ENCODE results near the gene RDH16.
A peak's percentile ranks its signal among the peaks of the same experiment; 100 is the strongest.

Gene RDH16

GRCh38 chr12:56957229-56958052 lies at the start of gene RDH16:
Gene RDH16 (minus strand): TSS chr12:56957608. CDS start chr12:56957462, 146 bp downstream.
- TF ChIP-seq CREB1 (IDR thresholded peaks at IDR 0.05; ENCODE audit: low read depth), result no peak
- no peak for TF ChIP-seq YY1 (IDR thresholded peaks at IDR 0.05; ENCODE audit: low read depth)
- TF ChIP-seq USF1 (IDR thresholded peaks at IDR 0.05), result no peak
- TF ChIP-seq REST (IDR thresholded peaks at IDR 0.05; ENCODE audit: low read depth), result no peak
- TF ChIP-seq FOXM1 (IDR thresholded peaks at IDR 0.05; ENCODE audit: borderline replicate concordance, low read depth), result no peak
- TF ChIP-seq EGR1 (IDR thresholded peaks at IDR 0.05), result no peak
- no peak for TF ChIP-seq ZBTB7A (IDR thresholded peaks at IDR 0.05; ENCODE audit: low read depth)
- TF ChIP-seq MAX (IDR thresholded peaks at IDR 0.05), result no peak
- TF ChIP-seq NFIC (IDR thresholded peaks at IDR 0.05), result no peak
- no peak for TF ChIP-seq CEBPB (IDR thresholded peaks at IDR 0.05)
- no peak for TF ChIP-seq TEAD4 (IDR thresholded peaks at IDR 0.05)
- no peak for TF ChIP-seq EP300 (IDR thresholded peaks at IDR 0.05; ENCODE audit: borderline replicate concordance)

GRCh38 chr12:57006809-57007475 lies 49.5 kb upstream of the RDH16 start:
- TF ChIP-seq YY1 (IDR thresholded peaks at IDR 0.05; ENCODE audit: low read depth) (no peak), TAF1 (IDR thresholded peaks at IDR 0.05; ENCODE audit: low read depth) (no peak), MAX (IDR thresholded peaks at IDR 0.05) (no peak), NFIC (IDR thresholded peaks at IDR 0.05) (no peak), CEBPB (IDR thresholded peaks at IDR 0.05) (no peak), USF1 (IDR thresholded peaks at IDR 0.05) (no peak), ZBTB7A (IDR thresholded peaks at IDR 0.05; ENCODE audit: low read depth) (no peak), REST (IDR thresholded peaks at IDR 0.05; ENCODE audit: low read depth) (no peak), CREB1 (IDR thresholded peaks at IDR 0.05; ENCODE audit: low read depth) (no peak)

GRCh38 chr12:57005980-57006808 lies 48.8 kb upstream of the RDH16 start, which contains the start of gene ZBTB39:
Gene ZBTB39 (minus strand): TSS chr12:57006546. CDS start chr12:57004917, 1,629 bp downstream.
- no peak for TF ChIP-seq FOXM1 (IDR thresholded peaks at IDR 0.05; ENCODE audit: borderline replicate concordance, low read depth)
- peak; percentile 43; the same call in 1 of the 2 replicates for TF ChIP-seq TAF1 (IDR thresholded peaks at IDR 0.05; ENCODE audit: low read depth)
- TF ChIP-seq ZBTB7A (IDR thresholded peaks at IDR 0.05; ENCODE audit: low read depth), result peak; percentile 80; the same call in 1 of the 2 replicates
- no peak for TF ChIP-seq CREB1 (IDR thresholded peaks at IDR 0.05; ENCODE audit: low read depth)
- TF ChIP-seq TCF12 (IDR thresholded peaks at IDR 0.05; ENCODE audit: low read depth), result no peak

- no peak for TF ChIP-seq NFIC (IDR thresholded peaks at IDR 0.05)
Measured at GRCh38 chr12:57004651-57005050, 47.2 kb upstream of the RDH16 start.

GRCh38 chr12:57003395-57003794 lies 46.0 kb upstream of the RDH16 start:
- no peak for TF ChIP-seq FOXM1 (IDR thresholded peaks at IDR 0.05; ENCODE audit: borderline replicate concordance, low read depth)

- no peak for TF ChIP-seq CEBPB (IDR thresholded peaks at IDR 0.05)
- TF ChIP-seq YY1 (IDR thresholded peaks at IDR 0.05; ENCODE audit: low read depth), result no peak
- no peak for TF ChIP-seq USF1 (IDR thresholded peaks at IDR 0.05)
- TF ChIP-seq TEAD4 (IDR thresholded peaks at IDR 0.05), result peak; percentile 90
- peak; percentile 53 for TF ChIP-seq EGR1 (IDR thresholded peaks at IDR 0.05)
- TF ChIP-seq RAD21 (IDR thresholded peaks at IDR 0.05; ENCODE audit: low read depth), result peak; percentile 87
Measured at GRCh38 chr12:57001448-57001906, 44.1 kb upstream of the RDH16 start.
